H1 (cell line): ENCODE measurements around the gene ZCCHC17.

Experiments used
- CEBPB ChIP-seq: IDR thresholded peaks from 2 replicates; pipeline ENCODE4 v1.6.1; 2012; ENCODE audit warnings: low read depth, low read length
- CHD2 ChIP-seq: IDR thresholded peaks from 2 replicates; pipeline ENCODE4 v1.6.1; 2012; ENCODE audit warnings: low read length, improper control_type of control experiment
- EZH2 ChIP-seq: fragments of 200-600 bp; sonication (generic); IDR thresholded peaks from 2 replicates; pipeline ENCODE4 v1.7.1; 2012; ENCODE audit warnings: low read depth, mild to moderate bottlenecking, moderate library complexity, low read length, inconsistent platforms; ENCODE audit not compliant: severe bottlenecking
- POLR2A ChIP-seq, 2 experiments: IDR thresholded peaks; 1 replicate in 1 of 2; 2 replicates in 1 of 2; pipeline ENCODE4 v1.6.1; 2011; ENCODE audit warnings: low read depth in 2 of 2, low read length in 2 of 2, mild to moderate bottlenecking in 2 of 2; ENCODE audit errors: control extremely low read depth in 1 of 2
- POLR2AphosphoS5 ChIP-seq: IDR thresholded peaks from 2 replicates; pipeline ENCODE4 v1.6.1; 2011; ENCODE audit warnings: low read depth, low read length
- RFX5 ChIP-seq: IDR thresholded peaks from 2 replicates; pipeline ENCODE4 v1.6.1; 2011; ENCODE audit warnings: low read depth, low read length, improper control_type of control experiment, borderline replicate concordance
- SP1 ChIP-seq: IDR thresholded peaks from 2 replicates; pipeline ENCODE4 v1.6.1; 2011; ENCODE audit warnings: low read depth, low read length
- SP2 ChIP-seq: IDR thresholded peaks from 2 replicates; pipeline ENCODE4 v1.6.1; 2012; ENCODE audit warnings: mild to moderate bottlenecking, low read length, inconsistent platforms
- TF ChIP-seq, protein P1 (sequence below): IDR thresholded peaks from 2 replicates; pipeline ENCODE4 v1.6.1; 2011; ENCODE audit warnings: low read length, improper control_type of control experiment
- TF ChIP-seq, protein P2 (sequence below), 3 experiments: IDR thresholded peaks; 1 replicate in 2 of 3; 2 replicates in 1 of 3; pipeline versions ENCODE4 v1.5.1 to v1.6.1; 2011; ENCODE audit warnings: low read length in 3 of 3, mild to moderate bottlenecking in 3 of 3, inconsistent platforms in 2 of 3, low read depth in 1 of 3, moderate library complexity in 1 of 3; ENCODE audit not compliant: insufficient read depth in 1 of 3; ENCODE audit errors: control extremely low read depth in 1 of 3

GRCh38 chr1:31372051-31372450 is 75.2 kb downstream of the ZCCHC17 start:
- TF ChIP-seq, protein P1, sequence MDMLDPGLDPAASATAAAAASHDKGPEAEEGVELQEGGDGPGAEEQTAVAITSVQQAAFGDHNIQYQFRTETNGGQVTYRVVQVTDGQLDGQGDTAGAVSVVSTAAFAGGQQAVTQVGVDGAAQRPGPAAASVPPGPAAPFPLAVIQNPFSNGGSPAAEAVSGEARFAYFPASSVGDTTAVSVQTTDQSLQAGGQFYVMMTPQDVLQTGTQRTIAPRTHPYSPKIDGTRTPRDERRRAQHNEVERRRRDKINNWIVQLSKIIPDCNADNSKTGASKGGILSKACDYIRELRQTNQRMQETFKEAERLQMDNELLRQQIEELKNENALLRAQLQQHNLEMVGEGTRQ = no peak
- no peak for TF ChIP-seq POLR2A (IDR thresholded peaks at IDR 0.05; ENCODE audit: control extremely low read depth in 1 of 2, low read depth in 2 of 2, low read length in 2 of 2)
- TF ChIP-seq, protein P2, sequence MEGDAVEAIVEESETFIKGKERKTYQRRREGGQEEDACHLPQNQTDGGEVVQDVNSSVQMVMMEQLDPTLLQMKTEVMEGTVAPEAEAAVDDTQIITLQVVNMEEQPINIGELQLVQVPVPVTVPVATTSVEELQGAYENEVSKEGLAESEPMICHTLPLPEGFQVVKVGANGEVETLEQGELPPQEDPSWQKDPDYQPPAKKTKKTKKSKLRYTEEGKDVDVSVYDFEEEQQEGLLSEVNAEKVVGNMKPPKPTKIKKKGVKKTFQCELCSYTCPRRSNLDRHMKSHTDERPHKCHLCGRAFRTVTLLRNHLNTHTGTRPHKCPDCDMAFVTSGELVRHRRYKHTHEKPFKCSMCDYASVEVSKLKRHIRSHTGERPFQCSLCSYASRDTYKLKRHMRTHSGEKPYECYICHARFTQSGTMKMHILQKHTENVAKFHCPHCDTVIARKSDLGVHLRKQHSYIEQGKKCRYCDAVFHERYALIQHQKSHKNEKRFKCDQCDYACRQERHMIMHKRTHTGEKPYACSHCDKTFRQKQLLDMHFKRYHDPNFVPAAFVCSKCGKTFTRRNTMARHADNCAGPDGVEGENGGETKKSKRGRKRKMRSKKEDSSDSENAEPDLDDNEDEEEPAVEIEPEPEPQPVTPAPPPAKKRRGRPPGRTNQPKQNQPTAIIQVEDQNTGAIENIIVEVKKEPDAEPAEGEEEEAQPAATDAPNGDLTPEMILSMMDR (IDR thresholded peaks at IDR 0.05; ENCODE audit: control extremely low read depth in 1 of 3, insufficient read depth in 1 of 3, low read depth in 1 of 3, low read length in 3 of 3) = no peak
- TF ChIP-seq CHD2 = no peak
- no peak for TF ChIP-seq CEBPB
- no peak for TF ChIP-seq SP1
- no peak for TF ChIP-seq POLR2AphosphoS5
- TF ChIP-seq EZH2 = no peak
- no peak for TF ChIP-seq SP2
- TF ChIP-seq RFX5 = no peak
